Measurements from ENCODE around the gene BTNL9. TPM values are rescaled to one million over a fixed set of nuclear protein-coding genes. Genes with fewer than 3 reads are reported as not detected.
"Not testable (repeated sequence)": the region's sequence is repeated elsewhere in the genome, so short reads cannot be mapped to it uniquely, and the experiment has no call there.

BTNL9 gene
- 10 to 100 TPM; 19.0 to 28.4 TPM for total RNA-seq
- 8.9 TPM for polyA plus RNA-seq (ENCODE audit: insufficient read depth, low read depth, low replicate concordance)
- long read RNA-seq, donor 1, partial matches to known transcripts, result 0 of 1 reads
- long read RNA-seq, donor 1, other reads (novel, unspliced or antisense), result 0 of 1 reads
- long read RNA-seq, donor 2, result 0 reads

GRCh38 chr5:181039931-181040630, at the start of gene BTNL9:
TSS of gene BTNL9 (plus strand) at chr5:181040266. CDS start at chr5:181045490, 5,224 bp downstream.
- H3K27ac ChIP-seq, result no peak within 1 kb of the TSS
- 67 to 70% methylated on average over 17 of the region's 17 CpGs for WGBS, 2 donors
- no peak for DNase-seq
- intact Hi-C loops (cut with DNase I; ENCODE audit: low total_unique reads), result no loop called here
- H3K36me3 ChIP-seq (ENCODE audit: low read depth, missing control alignments), result no peaks in the 10 kb centered on the region
- no peaks in the 10 kb centered on the region for H3K9me3 ChIP-seq
- no peaks in the 10 kb centered on the region for H3K27me3 ChIP-seq
- TF ChIP-seq POLR2A (IDR thresholded peaks at IDR 0.05), result no peak
- no peaks in the 10 kb centered on the region for H3K4me1 ChIP-seq
- H3K4me3 ChIP-seq, result no peak within 1 kb of the TSS

DNA sequence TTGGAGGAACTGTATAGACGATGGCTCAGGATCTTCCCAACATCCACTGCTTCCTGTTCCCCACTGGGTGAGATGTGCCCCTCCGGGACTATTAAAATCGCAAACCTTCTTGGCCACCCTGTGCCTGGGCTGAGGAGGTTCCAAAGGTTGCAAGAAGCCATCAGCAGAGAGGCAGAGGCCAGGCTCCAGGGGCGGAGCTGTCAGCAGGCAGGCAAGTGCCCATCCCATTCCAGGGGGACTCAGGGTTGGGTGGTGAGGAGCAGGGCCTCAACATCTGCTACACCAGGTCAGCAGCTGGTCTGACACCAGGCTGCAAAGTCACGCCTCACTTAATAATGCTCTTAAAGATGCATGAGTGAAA, 49.2 kb upstream of the BTNL9 start:
- no peaks in the 10 kb centered on the region for H3K27me3 ChIP-seq
- intact Hi-C loops (cut with DNase I; ENCODE audit: low total_unique reads), result no loop called here
- TF ChIP-seq, protein P1, sequence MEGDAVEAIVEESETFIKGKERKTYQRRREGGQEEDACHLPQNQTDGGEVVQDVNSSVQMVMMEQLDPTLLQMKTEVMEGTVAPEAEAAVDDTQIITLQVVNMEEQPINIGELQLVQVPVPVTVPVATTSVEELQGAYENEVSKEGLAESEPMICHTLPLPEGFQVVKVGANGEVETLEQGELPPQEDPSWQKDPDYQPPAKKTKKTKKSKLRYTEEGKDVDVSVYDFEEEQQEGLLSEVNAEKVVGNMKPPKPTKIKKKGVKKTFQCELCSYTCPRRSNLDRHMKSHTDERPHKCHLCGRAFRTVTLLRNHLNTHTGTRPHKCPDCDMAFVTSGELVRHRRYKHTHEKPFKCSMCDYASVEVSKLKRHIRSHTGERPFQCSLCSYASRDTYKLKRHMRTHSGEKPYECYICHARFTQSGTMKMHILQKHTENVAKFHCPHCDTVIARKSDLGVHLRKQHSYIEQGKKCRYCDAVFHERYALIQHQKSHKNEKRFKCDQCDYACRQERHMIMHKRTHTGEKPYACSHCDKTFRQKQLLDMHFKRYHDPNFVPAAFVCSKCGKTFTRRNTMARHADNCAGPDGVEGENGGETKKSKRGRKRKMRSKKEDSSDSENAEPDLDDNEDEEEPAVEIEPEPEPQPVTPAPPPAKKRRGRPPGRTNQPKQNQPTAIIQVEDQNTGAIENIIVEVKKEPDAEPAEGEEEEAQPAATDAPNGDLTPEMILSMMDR (IDR thresholded peaks at IDR 0.05), result no peak
- TF ChIP-seq POLR2A (IDR thresholded peaks at IDR 0.05), result no peak
- no peaks in the 10 kb centered on the region for H3K36me3 ChIP-seq (ENCODE audit: low read depth, missing control alignments)
- no peaks in the 10 kb centered on the region for H3K4me1 ChIP-seq
- H3K9me3 ChIP-seq, result no peaks in the 10 kb centered on the region
- no peak overlapping the region for H3K4me3 ChIP-seq
- H3K27ac ChIP-seq, result no peak overlapping the region
- DNase-seq, result no peak
- 81 to 83% methylated on average over 2 to 5 of the region's 5 CpGs for WGBS, 2 donors

GRCh38 chr5:181001947-181002346, 38.1 kb upstream of the BTNL9 start:
- H3K4me1 ChIP-seq, result no peaks in the 10 kb centered on the region
- TF ChIP-seq, protein P1 (IDR thresholded peaks at IDR 0.05), result no peak
- no peak for TF ChIP-seq POLR2A (IDR thresholded peaks at IDR 0.05)
- H3K9me3 ChIP-seq, result no peaks in the 10 kb centered on the region
- H3K4me3 ChIP-seq, result no peak overlapping the region
- intact Hi-C loops (cut with DNase I; ENCODE audit: low total_unique reads), result no loop called here
- no peak overlapping the region for H3K27ac ChIP-seq
- H3K27me3 ChIP-seq, result no peaks in the 10 kb centered on the region
- no peak for DNase-seq
- H3K36me3 ChIP-seq (ENCODE audit: low read depth, missing control alignments), result no peaks in the 10 kb centered on the region

GRCh38 chr5:181005791-181006190, 34.3 kb upstream of the BTNL9 start:
- Histone ChIP-seq H3K27ac (no peak overlapping the region), H3K9me3 (no peaks in the 10 kb centered on the region), H3K4me3 (no peak overlapping the region), H3K4me1 (no peaks in the 10 kb centered on the region), H3K36me3 (ENCODE audit: low read depth, missing control alignments) (no peaks in the 10 kb centered on the region), H3K27me3 (no peaks in the 10 kb centered on the region)
- intact Hi-C loops (cut with DNase I; ENCODE audit: low total_unique reads), result no loop called here
- no peak for DNase-seq
- TF ChIP-seq, protein P1 (IDR thresholded peaks at IDR 0.05), result no peak
- TF ChIP-seq POLR2A (IDR thresholded peaks at IDR 0.05), result no peak
- 90% methylated on average over 4 to 9 of the region's 9 CpGs for whole genome bisulfite sequencing, 2 donors

DNA sequence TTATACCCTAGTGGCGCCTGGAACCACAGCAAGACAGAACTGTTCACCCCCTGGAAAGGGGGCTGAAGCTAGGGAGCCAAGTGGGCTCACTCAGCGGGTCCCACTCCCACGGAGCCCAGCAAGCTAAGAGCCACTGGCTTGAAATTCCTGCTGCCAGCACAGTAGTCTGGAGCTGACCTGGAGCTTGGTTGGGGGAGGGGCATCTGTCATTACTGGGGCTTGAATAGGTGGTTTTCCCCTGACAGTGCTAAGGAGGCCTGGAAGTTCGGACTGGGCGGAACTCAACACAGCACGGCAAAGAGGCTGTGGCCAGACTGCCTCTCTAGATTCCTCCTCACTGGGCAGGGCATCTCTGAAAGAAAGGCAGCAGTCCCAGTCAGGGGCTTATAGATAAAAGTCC, 31.9 kb upstream of the BTNL9 start:
- Histone ChIP-seq H3K4me1 (no peaks in the 10 kb centered on the region), H3K9me3 (no peaks in the 10 kb centered on the region), H3K27me3 (no peaks in the 10 kb centered on the region), H3K4me3 (no peak overlapping the region), H3K27ac (no peak overlapping the region), H3K36me3 (ENCODE audit: low read depth, missing control alignments) (no peaks in the 10 kb centered on the region)
- WGBS, 2 donors, result 68 to 72% methylated on average over 3 to 6 of the region's 6 CpGs
- TF ChIP-seq, protein P1 (IDR thresholded peaks at IDR 0.05), result no peak
- TF ChIP-seq POLR2A (IDR thresholded peaks at IDR 0.05), result no peak
- intact Hi-C loops (cut with DNase I; ENCODE audit: low total_unique reads), result no loop called here
- no peak for DNase-seq

- H3K4me3 ChIP-seq; H3K27ac ChIP-seq; H3K9me3 ChIP-seq; H3K4me1 ChIP-seq; H3K36me3 ChIP-seq (ENCODE audit: low read depth, missing control alignments); H3K27me3 ChIP-seq; DNase-seq; intact Hi-C loops (cut with DNase I; ENCODE audit: low total_unique reads): not testable (repeated sequence)
- 92 to 97% methylated on average over 4 of the region's 4 CpGs for WGBS, 2 donors
Measured at GRCh38 chr5:181010018-181010417, 30.0 kb upstream of the BTNL9 start.

GRCh38 chr5:181014654-181015053, 25.4 kb upstream of the BTNL9 start:
- H3K36me3 ChIP-seq (ENCODE audit: low read depth, missing control alignments); H3K27me3 ChIP-seq; H3K9me3 ChIP-seq; DNase-seq; H3K27ac ChIP-seq; H3K4me3 ChIP-seq; intact Hi-C loops (cut with DNase I; ENCODE audit: low total_unique reads); H3K4me1 ChIP-seq: not testable (repeated sequence)

- H3K27ac ChIP-seq; DNase-seq; H3K27me3 ChIP-seq; H3K4me1 ChIP-seq; intact Hi-C loops (cut with DNase I; ENCODE audit: low total_unique reads); H3K4me3 ChIP-seq; H3K9me3 ChIP-seq; H3K36me3 ChIP-seq (ENCODE audit: low read depth, missing control alignments): not testable (repeated sequence)
- 83 to 94% methylated on average over 3 of the region's 3 CpGs for WGBS, 2 donors
Measured at GRCh38 chr5:181017448-181017847, 22.6 kb upstream of the BTNL9 start.
